ENCODE results near the gene ALPP. TPM values are rescaled to one million over a fixed set of nuclear protein-coding genes. Genes with fewer than 3 reads are reported as not detected.

ALPP gene
- total RNA-seq, 3 donors from 2014 or later (not counting 1 experiment from before 2014, with no cell fraction given): 0.30 TPM; not detected in 2

DNA sequence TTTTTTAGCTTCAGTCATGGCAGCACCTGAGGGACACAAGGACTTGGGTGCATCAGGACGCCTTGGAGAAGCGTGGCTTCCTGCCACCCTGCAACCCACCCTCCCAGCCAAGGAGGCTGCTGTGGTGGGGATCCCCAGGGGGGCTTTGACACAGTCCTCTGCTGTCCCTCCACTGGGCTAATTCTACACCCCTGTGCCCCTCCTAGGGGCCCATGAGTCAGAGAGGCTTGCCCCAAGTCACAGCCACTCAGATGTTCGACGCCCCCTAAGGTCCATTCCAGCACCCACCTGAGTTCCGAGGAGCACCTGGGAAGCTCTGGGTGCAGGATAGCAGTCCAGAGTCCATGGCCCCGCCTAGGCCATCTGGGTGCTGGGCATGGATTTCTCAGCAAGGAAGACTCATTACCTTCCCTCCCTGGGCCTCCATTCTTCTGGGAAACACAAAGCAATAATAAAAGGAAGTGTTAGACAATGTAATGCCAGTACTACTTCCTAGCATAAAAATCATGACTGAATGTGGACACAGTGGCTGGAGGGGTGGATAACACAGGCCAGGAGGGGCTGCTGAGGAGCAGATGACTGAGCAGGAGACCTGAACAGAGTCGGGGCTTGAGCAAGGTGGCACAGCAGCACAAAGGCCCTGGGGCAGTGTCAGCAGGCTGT, 31.8 kb downstream of the ALPP start:
- Mint-ChIP-seq H3K27ac (no peak overlapping the region), H3K36me3 (no peaks in the 10 kb centered on the region), H3K9me3 (no peaks in the 10 kb centered on the region), H3K4me1 (peaks cover 0 to 5% of the 10 kb centered on the region in 2 donors), H3K27me3 (ENCODE audit: low read depth in 2 of 2) (peaks cover 16 to 22% of the 10 kb centered on the region in 2 donors), H3K4me3 (no peak overlapping the region)
- TF ChIP-seq CTCF (IDR thresholded peaks at IDR 0.05): no peak
- Histone ChIP-seq H3K27ac (ENCODE audit: low read length) (no peak overlapping the region), H3K4me3 (ENCODE audit: low read length) (no peak overlapping the region), H3K36me3 (ENCODE audit: control insufficient read depth, insufficient read depth, low read length) (no peaks in the 10 kb centered on the region), H3K4me1 (ENCODE audit: control insufficient read depth, insufficient read depth, low read length) (no peaks in the 10 kb centered on the region), H3K27me3 (ENCODE audit: control insufficient read depth, insufficient read depth, low read length) (peaks cover 6% of the 10 kb centered on the region), H3K9me3 (ENCODE audit: control insufficient read depth, insufficient read depth, low read length) (no peaks in the 10 kb centered on the region)
- DNase-seq: no peak
- ATAC-seq: no peak
- WGBS (ENCODE audit: insufficient coverage): 87% methylated on average over 7 of the region's 7 CpGs
- intact Hi-C loops (cut with micrococcal nuclease): no loop called here

- Mint-ChIP-seq H3K27me3 (ENCODE audit: low read depth in 2 of 2) (peaks cover 22 to 24% of the 10 kb centered on the region in 2 donors), H3K9me3 (no peaks in the 10 kb centered on the region), H3K4me1 (peaks cover 0 to 5% of the 10 kb centered on the region in 2 donors), H3K27ac (no peak overlapping the region), H3K36me3 (no peaks in the 10 kb centered on the region), H3K4me3 (no peak overlapping the region)
- ATAC-seq (no peak), DNase-seq (no peak)
- intact Hi-C loops (cut with micrococcal nuclease): no loop called here
- no peak for TF ChIP-seq CTCF (IDR thresholded peaks at IDR 0.05)
- H3K4me3 ChIP-seq (ENCODE audit: low read length): no peak overlapping the region
- WGBS (ENCODE audit: insufficient coverage): 93% methylated on average over 5 of the region's 6 CpGs
- no peaks in the 10 kb centered on the region for H3K36me3 ChIP-seq (ENCODE audit: control insufficient read depth, insufficient read depth, low read length)
- H3K4me1 ChIP-seq (ENCODE audit: control insufficient read depth, insufficient read depth, low read length): no peaks in the 10 kb centered on the region
- H3K27me3 ChIP-seq (ENCODE audit: control insufficient read depth, insufficient read depth, low read length): peaks cover 6% of the 10 kb centered on the region
- H3K9me3 ChIP-seq (ENCODE audit: control insufficient read depth, insufficient read depth, low read length): no peaks in the 10 kb centered on the region
- H3K27ac ChIP-seq (ENCODE audit: low read length): no peak overlapping the region
Observed at GRCh38 chr2:232411901-232412629, 33.5 kb downstream of the ALPP start.

DNA sequence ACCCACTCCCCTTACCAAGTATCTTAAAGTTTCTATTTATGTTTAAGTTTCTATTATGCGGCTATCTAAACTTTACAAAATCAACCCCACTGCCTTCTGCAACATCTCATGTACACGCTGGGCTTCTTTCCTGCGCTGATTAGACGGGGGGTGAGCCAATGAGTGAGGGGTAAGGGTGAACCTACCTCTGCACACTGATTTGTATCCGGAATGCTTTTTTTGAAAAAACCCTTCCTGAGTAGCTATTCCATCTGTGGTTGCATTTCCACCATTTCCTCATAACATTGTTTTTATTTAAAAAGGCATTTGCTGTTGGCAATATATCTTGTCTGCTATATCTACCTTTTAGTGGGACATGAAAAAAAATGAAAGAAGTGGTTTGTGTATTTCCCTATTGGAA, 34.4 kb downstream of the ALPP start:
- no peak for DNase-seq
- H3K4me3 Mint-ChIP-seq: no peak overlapping the region
- no peaks in the 10 kb centered on the region for H3K4me1 ChIP-seq (ENCODE audit: control insufficient read depth, insufficient read depth, low read length)
- no peak overlapping the region for H3K27ac Mint-ChIP-seq
- WGBS (ENCODE audit: insufficient coverage): 8% methylated on average over 3 of the region's 5 CpGs
- H3K27ac ChIP-seq (ENCODE audit: low read length): no peak overlapping the region
- no peak for TF ChIP-seq CTCF (IDR thresholded peaks at IDR 0.05)
- H3K9me3 Mint-ChIP-seq: no peaks in the 10 kb centered on the region
- no peaks in the 10 kb centered on the region for H3K36me3 ChIP-seq (ENCODE audit: control insufficient read depth, insufficient read depth, low read length)
- intact Hi-C loops (cut with micrococcal nuclease): no loop called here
- no peak overlapping the region for H3K4me3 ChIP-seq (ENCODE audit: low read length)
- H3K9me3 ChIP-seq (ENCODE audit: control insufficient read depth, insufficient read depth, low read length): no peaks in the 10 kb centered on the region
- peaks cover 0 to 5% of the 10 kb centered on the region in 2 donors for H3K4me1 Mint-ChIP-seq
- H3K27me3 Mint-ChIP-seq (ENCODE audit: low read depth in 2 of 2): peaks cover 23 to 24% of the 10 kb centered on the region in 2 donors
- H3K36me3 Mint-ChIP-seq: no peaks in the 10 kb centered on the region
- peaks cover 6% of the 10 kb centered on the region for H3K27me3 ChIP-seq (ENCODE audit: control insufficient read depth, insufficient read depth, low read length)
- no peak for ATAC-seq

Data from natural killer cell (primary cell).